Hepatocyte (in vitro differentiated cells): ENCODE results near the gene RASGRF1. TPM values are rescaled to one million over a fixed set of nuclear protein-coding genes. Genes with fewer than 3 reads are reported as not detected.

Source experiments
- DNase-seq: peaks from one replicate; pipeline ENCODE4 v3.0.0-alpha.2; 2016; ENCODE audit warnings: low spot score
- H2AFZ ChIP-seq: fragments of 200-600 bp; sonication (generic); 2 replicates; pipeline ENCODE4 v1.6.0; 2016; ENCODE audit warnings: antibody characterized with exemption, mild to moderate bottlenecking
- H3K27ac ChIP-seq: fragments of 200-600 bp; sonication (generic); 2 replicates; pipeline ENCODE4 v1.5.1; 2016; ENCODE audit warnings: mild to moderate bottlenecking
- H3K27me3 ChIP-seq: fragments of 200-600 bp; sonication (generic); 2 replicates; pipeline ENCODE4 v1.6.1; 2016
- H3K36me3 ChIP-seq: fragments of 200-600 bp; sonication (generic); replicated peaks from 2 replicates; pipeline ENCODE4 v1.5.1; 2016; ENCODE audit warnings: low read depth; ENCODE audit not compliant: insufficient read depth
- H3K4me1 ChIP-seq: fragments of 200-600 bp; sonication (generic); 2 replicates; pipeline ENCODE4 v1.5.1; 2016; ENCODE audit warnings: mild to moderate bottlenecking, moderate library complexity; ENCODE audit not compliant: insufficient read depth
- H3K4me2 ChIP-seq: fragments of 200-600 bp; sonication (generic); 2 replicates; pipeline ENCODE4 v1.6.0; 2016
- H3K4me3 ChIP-seq: fragments of 200-600 bp; sonication (generic); 2 replicates; pipeline ENCODE4 v1.5.1; 2016; ENCODE audit warnings: mild to moderate bottlenecking
- H3K79me2 ChIP-seq: fragments of 200-600 bp; sonication (generic); 2 replicates; pipeline ENCODE4 v1.6.0; 2017; ENCODE audit warnings: mild to moderate bottlenecking
- H3K9me2 ChIP-seq: fragments of 200-600 bp; sonication (generic); replicated peaks from 2 replicates; pipeline ENCODE4 v1.6.0; 2017; ENCODE audit warnings: mild to moderate bottlenecking; ENCODE audit not compliant: insufficient read depth
- H3K9me3 ChIP-seq: fragments of 200-600 bp; sonication (generic); 2 replicates; pipeline ENCODE4 v1.5.1; 2016; ENCODE audit warnings: low read depth, mild to moderate bottlenecking
- H4K20me1 ChIP-seq: fragments of 200-600 bp; sonication (generic); 2 replicates; pipeline ENCODE4 v1.6.0; 2016; ENCODE audit warnings: mild to moderate bottlenecking; ENCODE audit not compliant: insufficient read depth, poor library complexity, severe bottlenecking
- CTCF ChIP-seq: fragments of 200-600 bp; sonication (generic); IDR thresholded peaks from 2 replicates; pipeline ENCODE4 v1.5.1; 2016; ENCODE audit warnings: antibody characterized with exemption, mild to moderate bottlenecking; ENCODE audit not compliant: poor library complexity
- EZH2 ChIP-seq: fragments of 200-600 bp; sonication (generic); IDR thresholded peaks from 2 replicates; pipeline ENCODE4 v1.6.1; 2016; ENCODE audit warnings: antibody characterized with exemption, mild to moderate bottlenecking, borderline replicate concordance
- EZH2phosphoT487 ChIP-seq: fragments of 200-600 bp; sonication (generic); IDR thresholded peaks from one replicate; pipeline ENCODE4 v1.6.1; 2018; ENCODE audit warnings: antibody characterized with exemption, mild to moderate bottlenecking, low read depth, moderate library complexity; ENCODE audit not compliant: unreplicated experiment, severe bottlenecking
- WGBS: methylation state at CpG from one replicate; pipeline ENCODE4 v1.1.6; 2016; ENCODE audit warnings: low lambda C conversion rate; ENCODE audit errors: missing lambda C conversion rate; 5-methylcytosine and 5-hydroxymethylcytosine counted together
- polyA plus RNA-seq: library from polyadenylated mRNA; unstranded; fragments of >200 nt; fragmentation: Nextera tagmentation; extraction: Ambion mirVana; gene quantifications from 2 replicates; pipeline ENCODE4 v1.2.1, GENCODE V29; 2016
- total RNA-seq: library from RNA; depleted of rRNA; stranded (reverse); fragments of >200 nt; gene quantifications from 2 replicates; pipeline ENCODE4 v1.2.3, GENCODE V29; 2014

Gene RASGRF1
- total and polyA plus RNA-seq, 2 experiments from 2014 or later: 0.52 to 1.5 TPM

- H3K4me2 ChIP-seq: no peak overlapping the region
- H4K20me1 ChIP-seq: no peaks in the 10 kb centered on the region
- no peaks in the 10 kb centered on the region for H3K9me3 ChIP-seq
- 90% methylated on average over 10 of the region's 10 CpGs for WGBS
- H3K36me3 ChIP-seq: no peaks in the 10 kb centered on the region
- no peak for DNase-seq
- H3K9me2 ChIP-seq: no peaks in the 10 kb centered on the region
- no peak overlapping the region for H3K4me3 ChIP-seq
- no peaks in the 10 kb centered on the region for H3K79me2 ChIP-seq
- no peaks in the 10 kb centered on the region for H3K27me3 ChIP-seq
- H2AFZ ChIP-seq: no peak overlapping the region
- H3K4me1 ChIP-seq: no peaks in the 10 kb centered on the region
- no peak for TF ChIP-seq CTCF
- no peak for TF ChIP-seq EZH2
- TF ChIP-seq EZH2phosphoT487: no peak
- no peak overlapping the region for H3K27ac ChIP-seq
These were observed 112.8 kb downstream of the RASGRF1 start for GRCh38 chr15:78977591-78978347.

GRCh38 chr15:78977091-78977571 lies 113.4 kb downstream of the RASGRF1 start:
- no peak overlapping the region for H3K4me3 ChIP-seq
- no peak for TF ChIP-seq CTCF
- TF ChIP-seq EZH2phosphoT487: no peak
- no peak for TF ChIP-seq EZH2
- no peaks in the 10 kb centered on the region for H3K9me2 ChIP-seq
- no peaks in the 10 kb centered on the region for H3K36me3 ChIP-seq
- DNase-seq: no peak
- H3K4me2 ChIP-seq: no peak overlapping the region
- no peaks in the 10 kb centered on the region for H3K9me3 ChIP-seq
- H3K4me1 ChIP-seq: no peaks in the 10 kb centered on the region
- WGBS: 73% methylated on average over 4 of the region's 4 CpGs
- no peak overlapping the region for H2AFZ ChIP-seq
- H3K27me3 ChIP-seq: no peaks in the 10 kb centered on the region
- H3K27ac ChIP-seq: no peak overlapping the region
- no peaks in the 10 kb centered on the region for H4K20me1 ChIP-seq
- no peaks in the 10 kb centered on the region for H3K79me2 ChIP-seq

GRCh38 chr15:78976691-78977090 lies 113.9 kb downstream of the RASGRF1 start:
- Histone ChIP-seq H4K20me1 (no peaks in the 10 kb centered on the region), H3K9me2 (no peaks in the 10 kb centered on the region), H3K79me2 (no peaks in the 10 kb centered on the region), H3K36me3 (no peaks in the 10 kb centered on the region), H3K9me3 (no peaks in the 10 kb centered on the region), H3K4me2 (no peak overlapping the region), H3K4me1 (no peaks in the 10 kb centered on the region), H2AFZ (no peak overlapping the region), H3K4me3 (no peak overlapping the region), H3K27me3 (no peaks in the 10 kb centered on the region), H3K27ac (no peak overlapping the region)
- TF ChIP-seq CTCF (no peak), EZH2 (no peak), EZH2phosphoT487 (no peak)
- WGBS: 97% methylated on average over 7 of the region's 7 CpGs
- no peak for DNase-seq
